GM19238 (cell line): Measurements from ENCODE around the gene SLC22A7.

Experiments used
- DNase-seq: peaks from one replicate; pipeline ENCODE4 v3.0.0; 2011; ENCODE audit warnings: low spot score; ENCODE audit not compliant: insufficient read length

Gene SLC22A7

DNA sequence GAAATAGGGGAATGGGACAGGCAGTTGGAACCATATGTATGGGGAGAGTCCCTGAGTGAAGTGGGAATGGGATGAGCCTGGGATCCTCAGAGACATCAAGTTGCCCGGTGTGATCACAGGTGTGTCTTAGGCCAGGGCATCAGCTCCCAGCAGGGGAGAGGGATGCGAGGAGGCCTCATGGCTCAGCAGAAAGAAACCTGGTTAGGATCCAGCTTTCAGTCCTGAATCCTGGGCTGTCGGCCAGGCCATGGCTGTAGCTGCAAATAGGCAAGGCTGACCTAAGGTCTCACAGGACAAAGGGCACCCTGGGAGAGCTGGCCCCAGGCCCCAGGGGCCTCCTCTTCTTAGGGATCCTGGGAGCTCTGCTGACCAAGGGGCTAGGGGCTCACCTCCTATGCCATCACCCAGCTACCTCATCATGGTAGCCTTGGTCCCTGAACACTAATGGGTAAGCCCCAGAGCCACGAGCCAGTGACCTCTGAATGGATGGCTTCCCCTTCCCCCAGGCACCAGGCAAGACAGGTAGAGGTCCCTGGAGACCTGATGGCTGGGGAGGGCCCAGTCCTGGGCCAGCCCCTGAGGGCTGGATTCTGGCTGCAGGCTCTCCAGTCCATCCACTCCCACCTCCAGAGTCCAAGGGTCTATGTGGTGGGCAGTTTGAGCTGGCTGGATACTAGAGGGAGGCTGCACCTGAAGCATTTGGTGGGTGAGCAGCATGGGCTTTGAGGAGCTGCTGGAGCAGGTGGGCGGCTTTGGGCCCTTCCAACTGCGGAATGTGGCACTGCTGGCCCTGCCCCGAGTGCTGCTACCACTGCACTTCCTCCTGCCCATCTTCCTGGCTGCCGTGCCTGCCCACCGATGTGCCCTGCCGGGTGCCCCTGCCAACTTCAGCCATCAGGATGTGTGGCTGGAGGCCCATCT is at the start of gene SLC22A7:
SLC22A7 (plus strand) TSS at position 617 of the 921 bp plus-strand sequence; CDS start at position 716, 99 bp downstream.
- no peak for DNase-seq

DNA sequence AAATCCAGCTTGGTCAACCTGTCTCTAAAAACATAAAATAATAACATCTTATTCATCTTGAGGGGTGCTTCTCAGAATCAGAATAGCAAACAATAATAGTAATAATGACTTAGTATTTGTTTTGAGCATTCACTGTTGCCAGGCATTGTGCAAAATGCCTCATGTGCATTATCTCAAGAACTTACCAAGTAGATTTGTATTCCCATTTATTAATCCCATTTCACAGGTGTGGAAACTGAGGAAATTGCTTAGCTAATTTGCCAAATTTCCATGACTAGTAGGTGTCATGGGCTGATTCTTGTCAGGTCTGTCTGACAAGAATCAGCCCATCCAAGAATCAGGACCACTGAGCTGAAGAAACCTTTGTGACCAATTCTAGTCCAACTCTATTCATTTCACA is 49.3 kb upstream of the SLC22A7 start:
- DNase-seq = no peak

GRCh38 chr6:43250992-43251373 is 47.1 kb upstream of the SLC22A7 start:
- no peak for DNase-seq

DNA sequence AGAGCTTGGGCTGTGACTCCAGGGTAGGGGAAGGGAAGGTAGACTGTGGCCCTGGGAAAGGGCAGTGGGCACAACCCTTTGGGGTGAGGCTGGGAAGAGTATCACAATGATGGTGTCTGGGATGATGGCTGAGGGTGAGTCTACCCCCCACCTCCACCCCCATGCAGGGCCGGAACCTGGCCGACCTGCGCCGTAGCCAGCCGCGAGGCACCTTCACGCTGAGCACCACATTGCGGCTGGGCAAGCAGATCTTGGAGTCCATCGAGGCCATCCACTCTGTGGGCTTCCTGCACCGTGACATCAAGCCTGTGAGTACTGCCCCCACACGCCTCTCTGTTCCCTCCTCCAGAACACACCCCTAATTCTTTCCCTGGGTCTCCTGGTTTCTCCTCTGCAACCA is 44.7 kb upstream of the SLC22A7 start:
- no peak for DNase-seq

GRCh38 chr6:43254138-43254817 is 43.8 kb upstream of the SLC22A7 start:
- DNase-seq = no peak

DNA sequence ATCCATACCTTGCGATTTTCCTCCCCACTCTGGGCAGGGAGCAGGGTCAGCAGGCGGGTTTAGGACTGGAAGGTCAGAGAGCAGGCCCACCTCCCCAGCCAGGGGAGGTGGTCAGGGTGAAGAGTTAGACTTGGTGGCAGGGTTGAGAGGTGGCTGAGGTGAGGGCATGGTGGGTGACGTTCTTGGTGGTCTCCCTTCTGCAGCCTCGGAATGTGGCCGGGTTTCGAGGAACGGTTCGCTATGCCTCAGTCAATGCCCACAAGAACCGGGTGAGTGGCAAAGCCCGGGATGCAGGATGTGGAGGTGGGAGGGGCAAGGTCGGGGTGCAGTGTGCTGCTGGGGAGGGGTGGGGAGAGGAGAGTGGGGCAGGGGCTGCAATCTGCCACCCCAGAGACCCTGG is 43.2 kb upstream of the SLC22A7 start:
- no peak for DNase-seq

GRCh38 chr6:43255408-43256054 is 42.5 kb upstream of the SLC22A7 start:
- DNase-seq = no peak

DNA sequence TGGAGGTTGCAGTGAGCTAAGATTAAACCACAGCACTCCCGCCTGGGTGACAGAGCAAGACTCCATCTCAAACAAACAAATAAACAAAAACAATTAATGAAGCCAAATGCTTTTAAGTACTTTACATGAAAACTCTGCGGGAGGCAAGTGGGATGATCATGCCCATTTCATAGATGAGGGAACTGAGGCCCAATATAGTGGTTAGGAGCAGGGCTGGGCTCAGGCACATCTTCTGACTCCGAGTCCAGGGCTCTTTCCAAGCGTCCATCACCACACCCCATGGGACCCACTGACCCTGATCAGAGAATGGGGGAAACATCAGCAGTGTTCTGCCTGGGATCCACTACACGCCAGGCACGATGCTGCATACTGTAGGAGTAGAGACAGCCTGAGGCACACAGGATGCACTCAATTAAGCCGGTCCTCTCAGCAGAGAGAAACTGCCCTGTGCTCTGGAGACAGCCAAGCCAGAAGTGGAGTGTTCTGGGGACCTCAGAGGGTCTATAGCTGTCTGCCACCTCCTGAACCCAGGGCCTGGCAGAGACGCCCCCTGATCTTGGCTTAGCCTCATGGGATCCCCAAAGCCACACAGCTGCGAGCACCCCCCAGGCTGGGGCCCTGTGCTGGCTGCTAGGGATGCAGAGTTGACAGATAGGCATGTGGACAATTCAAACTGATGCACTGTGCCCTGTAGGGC is 41.2 kb upstream of the SLC22A7 start:
- DNase-seq = no peak

GRCh38 chr6:43257367-43258145 is 40.5 kb upstream of the SLC22A7 start:
- DNase-seq = no peak

GRCh38 chr6:43258180-43258579 is 39.9 kb upstream of the SLC22A7 start:
- no peak for DNase-seq

DNA sequence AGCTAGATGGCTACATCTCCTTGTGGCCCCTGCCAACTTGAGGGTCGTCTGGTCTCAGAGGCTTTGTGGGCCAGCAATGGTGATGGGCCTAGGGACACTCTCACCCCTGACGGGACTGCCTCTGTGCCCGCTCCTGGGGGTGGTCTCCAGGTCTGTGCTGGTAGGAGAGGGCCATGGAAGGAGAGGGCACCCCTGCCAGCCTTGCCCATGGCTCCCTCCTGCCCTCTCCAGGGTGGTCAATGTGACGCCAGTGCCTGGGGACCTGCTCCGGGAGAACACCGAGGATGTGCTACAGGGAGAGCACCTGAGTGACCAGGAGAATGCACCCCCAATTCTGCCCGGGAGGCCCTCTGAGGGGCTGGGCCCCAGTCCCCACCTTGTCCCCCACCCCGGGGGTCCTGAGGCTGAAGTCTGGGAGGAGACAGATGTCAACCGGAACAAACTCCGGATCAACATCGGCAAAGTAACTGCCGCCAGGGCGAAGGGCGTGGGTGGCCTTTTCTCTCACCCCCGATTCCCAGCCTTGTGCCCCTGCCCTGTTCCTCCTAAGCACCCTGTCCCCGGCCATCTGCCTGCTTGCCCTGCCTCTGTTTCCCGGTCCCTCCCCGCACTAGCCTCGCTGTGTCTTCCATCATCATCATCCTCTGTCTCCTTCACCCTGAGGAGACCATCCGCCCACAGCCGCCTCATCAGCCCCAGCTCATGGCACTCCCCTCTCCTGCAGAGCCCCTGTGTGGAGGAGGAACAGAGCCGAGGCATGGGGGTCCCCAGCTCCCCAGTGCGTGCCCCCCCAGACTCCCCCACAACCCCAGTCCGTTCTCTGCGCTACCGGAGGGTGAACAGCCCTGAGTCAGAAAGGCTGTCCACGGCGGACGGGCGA is 39.0 kb upstream of the SLC22A7 start:
- DNase-seq = no peak

DNA sequence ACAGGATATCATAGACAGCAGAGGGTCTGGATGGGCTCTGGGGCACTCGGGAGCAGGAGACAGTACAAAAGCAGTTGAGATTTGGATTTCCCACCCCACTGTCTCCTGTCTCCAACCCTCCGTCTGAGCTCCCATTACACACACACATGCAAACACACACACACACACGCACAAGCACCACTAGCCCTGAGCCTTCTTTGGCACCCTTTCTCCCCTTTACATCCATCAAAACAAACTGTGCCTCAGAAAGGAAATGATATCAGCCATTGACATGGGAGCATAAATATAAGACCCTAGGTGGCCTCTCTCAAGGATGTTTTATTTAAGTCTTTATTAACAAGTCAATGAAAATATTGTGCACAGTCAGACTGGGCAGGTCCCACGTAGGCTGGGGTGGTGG is 37.3 kb upstream of the SLC22A7 start:
- no peak for DNase-seq

DNA sequence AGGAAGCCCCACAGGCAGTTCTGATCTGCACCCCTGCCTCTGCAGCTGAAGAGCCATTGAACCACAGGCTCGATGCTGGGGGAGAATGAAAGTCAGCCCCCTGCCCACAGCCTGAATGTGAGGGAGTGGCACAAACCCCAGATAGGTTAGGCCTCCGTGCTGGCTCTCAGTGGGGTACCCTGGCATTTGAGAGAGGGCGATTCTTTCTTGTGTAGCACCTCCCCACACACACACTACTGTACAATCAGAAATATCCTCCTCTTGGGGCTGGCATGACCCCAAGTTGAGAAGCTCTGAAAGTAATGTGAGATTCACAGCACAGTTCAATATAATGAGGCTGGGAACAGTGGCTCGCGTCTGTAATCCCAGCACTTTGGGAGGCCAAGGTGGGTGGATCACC is 36.9 kb upstream of the SLC22A7 start:
- DNase-seq = no peak

DNA sequence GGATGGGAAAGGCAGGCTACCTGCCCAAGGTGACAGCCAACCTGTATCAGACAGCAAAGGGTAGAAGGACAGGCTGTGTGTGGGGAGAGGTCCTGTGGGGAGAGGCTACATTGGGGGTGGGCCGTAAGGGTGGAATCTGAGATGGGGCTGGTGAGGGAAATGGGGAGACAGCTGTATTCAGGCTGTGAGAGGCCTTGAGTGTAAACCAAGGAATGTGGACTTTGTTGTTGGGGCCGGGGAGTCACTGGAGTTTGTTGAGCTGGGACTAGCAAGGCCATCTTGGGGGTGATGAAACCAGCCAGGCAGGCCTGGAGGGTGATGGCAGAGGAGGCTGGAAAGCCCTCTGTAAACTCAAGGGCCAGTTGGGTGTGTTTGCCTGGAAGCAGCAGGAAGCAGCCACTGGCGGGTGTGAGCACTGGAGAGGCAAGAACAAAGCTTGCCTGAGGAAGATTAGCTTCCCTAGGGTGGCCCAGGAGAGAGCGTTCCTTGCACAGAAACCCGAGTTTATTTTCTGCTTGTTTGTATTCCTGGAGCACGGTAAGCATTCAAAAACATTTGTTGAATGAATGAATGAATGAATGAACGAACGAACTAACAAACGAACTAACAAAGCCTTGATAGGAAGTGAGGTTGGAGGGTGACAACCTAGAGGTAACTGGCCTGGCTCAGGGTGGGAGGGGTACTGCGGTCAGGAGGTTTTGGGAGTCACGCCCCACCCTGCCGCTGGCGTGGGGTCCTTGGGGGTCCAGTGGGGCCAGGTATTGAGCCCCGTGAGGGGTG is 35.9 kb upstream of the SLC22A7 start:
- no peak for DNase-seq

- DNase-seq = no peak
Measured at GRCh38 chr6:43262780-43263313, 35.2 kb upstream of the SLC22A7 start.

- peak; percentile 94 for DNase-seq
Measured at GRCh38 chr6:43263314-43264178, 34.5 kb upstream of the SLC22A7 start.

GRCh38 chr6:43264599-43265145 is 33.4 kb upstream of the SLC22A7 start:
- DNase-seq = no peak
